NK-92 treated with Interleukin-12 subunit alpha and Interleukin-12 subunit beta, amount 100 ng/mL, for 24 hours (cell line): Measurements from ENCODE around the gene CHL1.
"Not testable (repeated sequence)": the region's sequence is repeated elsewhere in the genome, so short reads cannot be mapped to it uniquely, and the experiment has no call there.

Source experiments
- DNase-seq: peaks from one replicate; lab custom pipeline; 2025; lab: John Stamatoyannopoulos, UW

CHL1 gene

GRCh38 chr3:331881-332280 lies 135.3 kb downstream of the CHL1 start:
- DNase-seq, result no peak

GRCh38 chr3:332701-333100 lies 136.1 kb downstream of the CHL1 start:
- DNase-seq, result no peak

DNA sequence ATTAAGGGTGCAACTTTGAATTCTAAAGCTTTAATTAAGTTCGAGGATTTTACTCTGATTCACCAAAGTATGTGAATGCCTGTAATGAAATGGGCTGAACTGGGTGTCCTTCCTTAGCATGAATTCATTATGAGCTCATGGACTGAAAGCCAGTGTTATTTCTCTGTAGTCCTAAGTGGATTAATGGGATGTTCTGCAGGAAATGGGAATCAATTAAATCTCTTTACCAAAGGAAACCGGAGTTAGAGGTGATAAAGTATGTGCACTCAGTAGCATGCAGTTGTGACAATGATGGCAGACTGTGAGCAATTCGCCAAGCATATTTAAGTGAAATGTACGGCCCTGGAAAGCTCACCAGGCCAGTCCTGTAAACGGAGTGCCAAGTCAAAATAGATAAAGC lies 138.7 kb downstream of the CHL1 start:
- no peak for DNase-seq

- DNase-seq, result no peak
These were observed 142.8 kb downstream of the CHL1 start for GRCh38 chr3:339351-339750.

GRCh38 chr3:341998-342397 lies 145.4 kb downstream of the CHL1 start:
- DNase-seq, result no peak

DNA sequence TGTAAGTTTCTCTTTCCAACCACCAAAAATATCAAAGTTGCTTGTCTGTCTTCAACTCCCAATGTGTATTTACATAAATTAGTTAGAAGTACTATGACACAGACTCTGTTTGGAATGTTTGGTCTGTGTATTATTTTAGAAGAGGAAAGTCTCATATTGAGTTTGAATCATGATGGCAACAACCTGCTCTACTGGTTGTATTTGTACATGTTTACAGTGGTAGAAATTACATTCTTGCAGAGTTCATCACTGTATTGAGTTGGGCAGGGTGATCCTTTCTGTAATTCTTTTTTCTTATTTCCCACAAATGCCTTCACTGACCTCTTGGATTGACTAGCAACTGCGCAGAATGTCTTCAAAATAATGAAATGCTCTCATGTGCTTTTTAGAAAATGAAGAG lies 149.6 kb downstream of the CHL1 start:
- DNase-seq, result no peak

GRCh38 chr3:347581-347980 lies 151.0 kb downstream of the CHL1 start:
- no peak for DNase-seq

GRCh38 chr3:350871-351371 lies 154.4 kb downstream of the CHL1 start:
- no peak for DNase-seq

GRCh38 chr3:352599-352998 lies 156.0 kb downstream of the CHL1 start:
- DNase-seq, result no peak

- no peak for DNase-seq
These were observed 156.7 kb downstream of the CHL1 start for GRCh38 chr3:353191-353739.

GRCh38 chr3:354432-354831 lies 157.9 kb downstream of the CHL1 start:
- no peak for DNase-seq

GRCh38 chr3:355622-356021 lies 159.1 kb downstream of the CHL1 start:
- no peak for DNase-seq

DNA sequence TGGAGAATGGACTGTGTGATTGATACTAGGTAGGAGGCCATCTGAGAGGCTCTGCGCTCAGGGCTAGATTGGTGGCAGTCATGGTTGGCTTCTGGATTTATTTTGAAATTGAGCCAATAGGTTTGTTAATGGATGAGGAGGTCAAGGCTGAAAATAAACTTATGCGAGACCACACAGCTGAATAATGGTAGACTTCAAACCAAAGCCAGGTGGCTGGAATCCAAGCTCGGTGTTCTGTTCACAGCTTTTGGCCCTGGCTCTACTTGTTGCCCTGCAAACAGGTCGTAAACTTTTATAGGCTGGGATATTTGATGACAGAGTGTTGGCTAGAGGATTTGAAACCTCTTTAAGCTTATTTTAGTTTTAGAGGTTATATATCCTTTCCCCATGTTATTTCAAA lies 160.4 kb downstream of the CHL1 start:
- DNase-seq, result no peak

DNA sequence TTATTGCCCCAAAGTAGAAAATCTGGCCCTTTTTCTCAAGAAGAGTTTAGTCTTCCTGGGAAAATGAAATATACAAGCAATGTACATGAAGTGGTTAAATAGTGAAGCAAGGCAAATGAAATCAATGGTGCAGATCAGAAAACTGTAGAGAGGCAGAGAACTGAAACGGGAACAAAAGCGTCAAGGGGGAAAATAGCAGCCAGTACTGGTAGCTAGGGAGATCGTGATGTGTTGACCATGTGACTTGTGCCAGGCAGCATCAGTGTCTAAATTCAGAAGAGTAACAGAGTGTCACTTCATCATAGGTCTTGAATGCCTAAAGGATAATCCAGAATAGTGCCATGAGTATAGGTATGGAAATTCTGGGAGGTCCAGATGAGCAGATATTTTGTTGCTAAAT lies 163.1 kb downstream of the CHL1 start:
- DNase-seq, result no peak

DNA sequence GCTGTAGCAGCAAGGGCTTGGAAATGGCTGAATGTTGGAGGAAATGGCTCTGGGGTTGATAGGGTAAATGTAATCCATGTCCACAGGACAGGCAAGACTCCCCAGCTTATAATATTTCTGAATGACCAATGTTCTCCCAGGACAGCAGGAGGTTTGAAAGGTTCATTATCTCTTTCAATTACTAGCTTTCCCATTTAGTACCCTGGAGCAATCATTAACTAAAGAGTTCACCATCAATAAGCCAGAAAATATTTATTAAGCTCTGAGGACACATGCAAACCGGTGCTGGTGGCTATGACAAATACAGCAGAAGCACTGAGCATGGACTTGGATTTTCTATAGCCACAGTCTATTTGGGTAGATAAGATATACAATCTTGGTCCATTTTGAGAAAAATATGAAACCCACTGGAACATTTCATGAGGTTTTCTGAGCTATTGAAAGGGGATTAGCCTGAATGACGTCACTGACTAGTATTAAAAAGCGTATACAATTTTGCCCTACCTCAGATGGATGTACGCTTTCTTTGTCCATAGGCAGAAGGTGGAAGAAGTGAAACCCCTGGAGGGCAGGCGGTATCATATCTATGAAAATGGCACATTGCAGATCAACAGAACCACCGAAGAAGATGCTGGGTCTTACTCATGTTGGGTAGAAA lies 166.2 kb downstream of the CHL1 start:
- DNase-seq, result no peak

DNA sequence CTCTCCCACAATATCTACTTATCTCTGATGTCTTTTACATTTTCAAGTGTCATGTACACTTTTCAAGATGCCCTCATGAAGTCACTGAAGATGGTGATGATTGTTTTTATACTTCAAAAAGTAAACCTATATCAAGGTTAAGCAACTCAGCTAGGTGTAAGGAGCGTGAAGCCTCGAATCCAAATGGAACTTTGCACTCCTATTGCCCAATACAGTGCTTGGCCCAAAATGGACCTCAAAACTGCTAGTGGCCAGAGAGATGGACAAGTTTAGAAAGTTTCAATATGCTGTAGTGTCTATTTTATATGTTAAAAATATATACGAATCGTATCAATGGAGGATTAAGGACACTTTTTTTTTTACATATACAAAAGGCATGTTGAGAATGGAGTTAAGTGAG lies 167.7 kb downstream of the CHL1 start:
- no peak for DNase-seq

DNA sequence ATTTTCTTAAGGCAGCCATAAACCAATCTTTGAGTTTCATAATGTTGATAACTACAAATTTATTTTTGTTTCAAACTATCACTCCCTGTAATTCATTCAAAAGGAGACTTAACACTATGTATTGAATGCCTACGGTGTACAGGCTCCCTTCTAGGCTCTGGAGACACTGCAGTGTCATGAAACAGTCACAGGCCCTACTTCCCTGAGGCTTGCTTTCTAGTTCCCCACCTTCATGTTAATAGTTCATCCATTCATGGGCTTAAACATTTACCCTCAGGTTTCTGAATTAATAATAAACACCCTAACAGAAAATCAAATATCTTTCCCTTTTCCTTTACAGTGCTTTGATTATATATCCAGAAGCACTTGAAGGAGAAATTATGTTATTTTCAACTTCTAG lies 168.7 kb downstream of the CHL1 start:
- DNase-seq, result no peak

DNA sequence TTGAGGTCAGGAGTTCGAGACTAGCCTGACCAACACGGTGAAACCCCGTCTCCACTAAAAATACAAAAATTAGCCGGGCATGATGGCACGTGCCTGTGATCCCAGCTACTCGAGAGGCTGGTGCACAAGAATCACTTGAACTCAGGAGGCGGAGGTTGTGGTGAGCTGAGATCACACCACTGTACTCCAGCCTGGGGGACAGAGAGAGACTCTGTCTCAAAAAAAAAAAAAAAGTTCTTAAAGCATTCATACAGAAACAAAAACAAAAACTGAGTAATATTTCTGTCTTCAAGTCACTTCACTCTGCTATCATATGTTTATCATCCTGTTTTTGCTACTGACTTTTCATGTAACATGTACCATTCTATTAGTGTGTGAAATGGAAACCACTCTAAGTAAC lies 169.7 kb downstream of the CHL1 start:
- DNase-seq, result not testable (repeated sequence)

DNA sequence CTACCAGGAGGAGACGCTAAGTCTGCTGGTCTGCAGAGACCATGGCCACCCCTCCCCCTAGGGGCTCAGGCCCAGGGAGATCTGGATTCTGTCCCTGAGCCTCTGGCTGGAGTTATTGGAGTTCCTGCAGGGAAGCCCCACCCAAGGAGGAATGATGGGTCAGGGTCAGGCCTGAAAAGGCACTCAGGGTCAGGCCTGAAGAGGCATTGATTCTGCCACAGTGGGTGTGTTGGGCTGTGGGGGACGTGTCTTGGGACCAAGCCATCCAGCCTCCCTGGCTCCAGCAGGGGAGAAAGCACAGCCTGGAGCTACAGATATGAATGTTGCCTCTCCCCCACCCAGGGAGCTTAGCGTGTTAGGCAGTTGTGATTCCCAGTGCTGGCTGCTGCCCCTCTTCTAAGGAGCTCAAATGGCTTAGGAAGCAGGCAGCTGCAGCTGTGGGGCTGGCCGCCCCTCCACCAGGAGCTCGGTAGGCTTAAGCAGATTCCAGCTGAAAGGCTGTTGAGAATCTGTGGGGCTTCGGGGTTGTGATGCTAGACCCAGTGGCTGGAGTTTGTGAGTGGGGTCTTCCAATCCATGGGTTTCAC lies 176.7 kb downstream of the CHL1 start:
- DNase-seq, result no peak

DNA sequence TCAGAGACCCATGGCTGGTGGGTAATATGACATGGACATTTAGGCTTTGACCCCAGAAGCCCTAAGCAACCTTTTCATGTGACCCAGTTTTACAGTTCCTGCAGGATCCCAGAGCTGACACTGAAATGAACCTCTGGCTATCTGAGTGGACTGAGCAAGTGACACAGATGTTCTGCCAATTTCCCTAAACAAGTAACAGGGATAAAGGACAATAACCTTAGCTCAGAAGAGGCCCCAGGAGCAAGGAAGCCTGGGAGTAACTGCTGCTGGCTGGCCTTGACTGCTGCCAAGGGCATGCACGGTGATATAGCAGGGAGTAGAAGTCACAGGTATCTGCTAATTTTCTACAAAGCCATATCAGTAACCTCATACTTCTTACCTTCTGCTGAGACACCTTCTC lies 177.9 kb downstream of the CHL1 start:
- no peak for DNase-seq

DNA sequence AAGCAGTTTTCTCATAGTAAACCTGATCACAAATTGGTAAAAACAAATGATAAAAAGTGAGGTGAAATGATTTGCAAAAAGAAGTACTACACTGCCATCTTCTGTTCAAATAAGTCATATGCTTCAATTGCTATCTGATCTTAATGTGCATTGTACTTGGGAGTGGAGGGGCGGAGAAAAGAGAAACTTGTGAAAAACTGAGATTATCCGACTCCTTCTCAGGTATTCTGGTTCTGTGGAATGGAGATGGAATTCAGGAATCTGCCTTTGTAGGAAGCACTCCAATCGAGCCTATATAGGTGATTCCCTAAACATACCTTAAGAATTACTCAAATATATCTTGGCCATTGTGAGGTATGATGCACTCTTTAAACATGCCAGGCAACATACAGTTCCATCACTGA lies 180.6 kb downstream of the CHL1 start:
- no peak for DNase-seq

- DNase-seq, result no peak
These were observed 184.2 kb downstream of the CHL1 start for GRCh38 chr3:380801-381200.

- no peak for DNase-seq
These were observed 188.6 kb downstream of the CHL1 start for GRCh38 chr3:385151-385550.

GRCh38 chr3:394775-395174 lies 198.2 kb downstream of the CHL1 start:
- no peak for DNase-seq
